ENCODE data around the gene NDEL1. TPM values are rescaled to one million over a fixed set of nuclear protein-coding genes. Genes with fewer than 3 reads are reported as not detected.
A peak's percentile ranks its signal among the peaks of the same experiment; 100 is the strongest.

Gene NDEL1
- total RNA-seq, 1 donor from 2014 or later, result 42.9 TPM

DNA sequence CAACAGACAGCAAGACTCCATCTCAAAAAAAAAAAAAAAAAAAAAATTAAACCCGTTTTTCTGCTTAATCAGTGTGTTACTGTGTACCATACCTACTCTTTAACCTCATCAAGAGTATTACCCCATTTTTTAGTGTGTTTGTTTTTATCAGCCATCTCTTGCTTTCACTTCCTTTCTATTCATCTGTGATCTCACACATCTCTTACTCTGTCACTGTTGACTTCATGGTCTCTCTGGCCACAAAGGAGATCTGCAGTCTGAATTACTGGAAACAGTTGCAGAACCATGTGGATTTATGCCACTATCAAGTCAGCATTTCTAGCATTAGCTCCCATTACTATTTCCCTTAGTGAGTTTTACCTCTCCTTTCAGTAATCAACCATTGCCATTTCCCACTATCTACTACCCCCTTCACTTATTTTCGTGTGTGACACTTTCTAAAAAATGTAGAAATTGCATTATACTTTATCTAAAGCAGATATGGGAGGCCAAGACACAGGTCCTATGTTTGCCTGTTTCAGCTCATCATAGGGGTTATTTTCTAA is 20.1 kb downstream of the NDEL1 start:
- DNase-seq (ENCODE audit: low read depth in 2 of 2), result no peak

- DNase-seq (ENCODE audit: low read depth in 2 of 2), result no peak
These were observed 22.4 kb downstream of the NDEL1 start for GRCh38 chr17:8458128-8458527.

DNA sequence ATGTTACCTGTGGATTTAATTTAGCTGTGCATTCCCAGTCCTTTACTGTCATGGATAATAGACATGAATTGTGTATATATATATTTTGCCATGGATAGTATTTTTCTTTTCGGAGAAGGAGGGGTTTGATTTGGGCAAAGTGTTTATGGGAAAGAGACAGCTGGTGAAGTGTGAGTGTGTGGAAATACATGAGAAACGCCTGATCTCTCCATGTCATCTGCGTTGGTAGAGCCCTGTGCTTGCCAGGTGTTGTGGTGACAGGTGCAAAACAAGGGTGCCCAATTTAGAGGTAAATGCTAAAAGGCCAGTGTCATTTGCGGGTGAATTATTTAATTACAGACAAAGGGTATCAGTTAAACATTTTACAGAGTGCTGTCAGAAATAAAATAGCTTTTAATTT is 23.4 kb downstream of the NDEL1 start:
- DNase-seq (ENCODE audit: low read depth in 2 of 2), result no peak

- no peak for DNase-seq (ENCODE audit: low read depth in 2 of 2)
These were observed 24.1 kb downstream of the NDEL1 start for GRCh38 chr17:8459831-8460230.

DNA sequence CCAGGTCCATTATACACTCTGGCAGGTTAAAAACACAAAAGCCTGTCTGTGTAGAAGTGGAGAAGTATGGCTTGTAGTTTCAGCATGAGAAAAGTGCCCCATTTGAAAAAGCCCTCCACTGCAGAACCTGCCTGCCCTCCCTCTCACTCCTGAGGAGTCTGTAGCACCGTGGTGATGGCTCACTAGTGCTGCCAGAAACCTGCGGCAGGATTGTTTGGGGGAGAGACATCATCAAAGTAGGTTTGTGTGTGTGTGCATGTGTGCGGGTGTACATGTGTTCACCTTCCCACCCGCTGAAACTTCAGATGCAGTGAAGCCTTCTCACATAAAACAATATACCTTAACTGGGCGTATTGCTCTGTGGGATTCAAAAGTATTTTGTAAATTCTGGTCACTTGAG is 26.9 kb downstream of the NDEL1 start:
- DNase-seq (ENCODE audit: low read depth in 2 of 2), result no peak

DNA sequence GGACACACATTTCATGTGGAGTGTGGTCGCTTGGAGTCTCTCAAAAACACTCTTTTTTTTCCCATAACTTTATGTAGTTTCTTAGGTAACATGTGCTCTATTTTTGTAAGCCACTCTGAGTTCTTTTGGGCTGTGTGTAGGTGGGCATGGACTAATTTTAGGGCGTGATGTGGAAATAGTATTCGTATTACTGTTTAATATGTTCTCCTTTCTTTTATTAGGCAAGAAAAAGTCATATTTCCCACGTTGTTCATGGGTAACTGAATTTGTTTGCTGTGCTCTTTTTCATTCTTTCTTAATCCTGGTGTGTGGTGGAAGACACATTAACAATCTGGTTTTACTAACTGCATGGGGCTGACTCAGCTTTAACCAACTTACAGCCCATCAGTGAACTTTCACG is 27.4 kb downstream of the NDEL1 start:
- no peak for DNase-seq (ENCODE audit: low read depth in 2 of 2)

- DNase-seq (ENCODE audit: low read depth in 2 of 2), result no peak
These were observed 29.3 kb downstream of the NDEL1 start for GRCh38 chr17:8464941-8465340.

- no peak for DNase-seq (ENCODE audit: low read depth in 2 of 2)
These were observed 29.7 kb downstream of the NDEL1 start for GRCh38 chr17:8465356-8465755.

GRCh38 chr17:8465759-8466158 is 30.1 kb downstream of the NDEL1 start:
- no peak for DNase-seq (ENCODE audit: low read depth in 2 of 2)

DNA sequence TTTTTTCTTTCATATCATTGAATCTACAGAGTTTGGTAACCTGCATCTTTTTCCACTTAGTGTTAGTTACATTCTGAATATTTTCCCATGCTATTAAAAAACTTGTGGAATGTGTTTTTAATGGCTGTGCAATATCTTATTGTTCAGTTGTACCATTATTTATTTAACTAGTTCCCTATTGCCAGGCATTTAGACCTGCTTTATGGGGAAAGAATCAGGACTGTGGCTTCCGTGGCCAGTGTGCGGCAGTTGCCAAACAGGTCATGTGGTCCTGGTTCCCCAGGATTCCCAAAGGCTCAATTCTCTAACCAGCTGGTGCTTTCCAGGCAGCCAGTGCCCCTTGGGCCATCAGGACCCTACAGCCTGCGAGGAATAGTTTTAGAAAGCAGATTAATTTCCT is 30.8 kb downstream of the NDEL1 start:
- DNase-seq (ENCODE audit: low read depth in 2 of 2), result peak in 1 of 2 donors; percentile 74

DNA sequence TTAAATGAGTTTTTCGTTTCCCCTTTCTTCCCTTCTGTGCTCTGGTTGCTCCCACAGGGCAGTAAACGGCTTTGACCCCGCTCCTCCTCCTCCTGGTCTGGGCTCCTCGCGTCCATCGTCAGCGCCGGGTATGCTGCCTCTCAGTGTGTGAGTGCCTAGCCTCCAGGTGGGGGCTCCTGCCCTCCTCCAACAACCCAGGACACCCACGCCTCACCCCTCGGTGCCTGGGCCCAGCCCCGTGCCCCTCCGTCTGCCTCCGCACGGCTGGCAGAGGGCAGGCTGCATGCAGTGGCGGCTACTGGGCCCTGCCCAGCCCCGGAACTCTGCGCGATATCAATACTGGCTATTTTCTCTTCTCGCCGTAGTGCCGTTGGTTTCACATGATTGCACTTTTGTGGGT is 31.2 kb downstream of the NDEL1 start:
- DNase-seq (ENCODE audit: low read depth in 2 of 2), result no peak

DNA sequence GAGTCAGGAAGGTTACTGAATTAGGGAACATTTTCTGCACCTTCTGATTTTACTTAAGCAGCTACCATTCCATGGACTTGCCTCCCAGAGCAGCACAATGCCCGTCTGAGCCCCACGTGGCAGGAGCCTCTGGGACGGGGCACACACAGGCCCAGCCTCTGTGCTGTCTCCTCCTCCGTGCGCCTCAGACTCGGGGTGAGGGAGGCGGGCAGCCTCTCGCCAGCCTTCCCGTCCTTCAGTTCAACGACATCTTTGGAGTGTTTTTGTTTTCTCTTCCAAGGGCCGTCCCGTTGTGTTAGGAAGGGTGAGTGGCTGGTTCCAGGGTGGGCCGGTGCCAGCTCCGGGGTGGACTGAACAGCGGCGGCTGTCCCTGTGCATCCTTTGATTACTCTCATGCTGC is 31.8 kb downstream of the NDEL1 start:
- no peak for DNase-seq (ENCODE audit: low read depth in 2 of 2)

DNA sequence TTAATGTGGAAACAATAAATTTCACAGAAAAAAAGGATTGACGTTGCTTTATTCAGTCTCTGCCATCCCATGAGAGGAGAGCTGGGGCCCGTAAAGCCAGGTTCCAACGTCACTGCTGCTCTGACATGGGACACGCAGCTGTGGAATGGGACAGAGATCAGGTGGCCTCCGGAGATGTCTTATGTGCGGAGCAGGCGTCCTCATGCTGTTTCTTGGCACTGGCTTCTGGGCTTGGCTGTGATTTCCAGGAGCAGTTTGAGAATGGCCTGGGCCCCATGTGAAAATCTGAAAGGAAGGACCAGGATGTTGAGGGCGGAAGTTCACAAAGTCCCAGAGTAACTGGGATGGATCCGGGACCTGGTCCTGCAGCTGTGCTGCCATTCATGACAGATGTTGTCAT is 32.4 kb downstream of the NDEL1 start:
- DNase-seq (ENCODE audit: low read depth in 2 of 2), result no peak

DNA sequence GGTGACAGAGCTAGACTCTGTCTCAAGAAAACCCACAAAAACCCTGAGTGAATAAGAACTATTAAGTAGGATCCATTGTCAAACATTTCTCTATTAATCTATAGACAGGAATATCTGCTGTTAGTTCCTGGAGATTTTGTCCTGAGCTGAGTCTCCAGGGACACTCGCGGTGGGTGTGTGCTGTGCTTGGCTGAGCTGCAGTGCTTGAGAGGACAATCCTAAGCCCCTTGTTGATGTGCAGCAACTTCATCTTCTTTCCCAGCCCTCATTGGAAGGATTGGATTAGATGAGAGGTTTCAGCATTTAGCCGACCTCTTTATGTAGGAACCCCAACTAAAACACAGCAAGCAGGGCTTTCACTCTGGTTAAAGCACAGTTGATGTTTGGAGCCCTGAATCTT is 33.3 kb downstream of the NDEL1 start:
- DNase-seq (ENCODE audit: low read depth in 2 of 2), result no peak

DNA sequence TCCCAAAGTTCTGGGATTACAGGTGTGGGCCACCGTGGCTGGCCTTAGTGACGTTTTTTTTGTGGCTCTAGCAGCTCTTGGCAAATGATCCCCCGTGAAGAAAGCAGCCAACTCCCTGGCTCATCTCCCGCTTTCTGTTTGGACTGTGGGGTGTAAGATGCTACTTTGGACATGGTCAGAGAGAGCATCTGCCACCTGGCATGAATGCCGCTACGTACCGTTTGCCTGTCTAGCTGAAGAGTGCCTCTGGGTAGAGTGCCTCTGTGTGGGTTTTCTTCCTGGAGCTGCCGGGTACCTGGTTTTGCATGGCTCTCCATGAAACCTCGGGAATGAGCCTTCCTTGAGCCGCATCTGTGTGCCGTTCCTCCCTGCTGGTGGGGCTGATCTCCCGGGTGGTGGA is 34.3 kb downstream of the NDEL1 start:
- no peak for DNase-seq (ENCODE audit: low read depth in 2 of 2)

DNA sequence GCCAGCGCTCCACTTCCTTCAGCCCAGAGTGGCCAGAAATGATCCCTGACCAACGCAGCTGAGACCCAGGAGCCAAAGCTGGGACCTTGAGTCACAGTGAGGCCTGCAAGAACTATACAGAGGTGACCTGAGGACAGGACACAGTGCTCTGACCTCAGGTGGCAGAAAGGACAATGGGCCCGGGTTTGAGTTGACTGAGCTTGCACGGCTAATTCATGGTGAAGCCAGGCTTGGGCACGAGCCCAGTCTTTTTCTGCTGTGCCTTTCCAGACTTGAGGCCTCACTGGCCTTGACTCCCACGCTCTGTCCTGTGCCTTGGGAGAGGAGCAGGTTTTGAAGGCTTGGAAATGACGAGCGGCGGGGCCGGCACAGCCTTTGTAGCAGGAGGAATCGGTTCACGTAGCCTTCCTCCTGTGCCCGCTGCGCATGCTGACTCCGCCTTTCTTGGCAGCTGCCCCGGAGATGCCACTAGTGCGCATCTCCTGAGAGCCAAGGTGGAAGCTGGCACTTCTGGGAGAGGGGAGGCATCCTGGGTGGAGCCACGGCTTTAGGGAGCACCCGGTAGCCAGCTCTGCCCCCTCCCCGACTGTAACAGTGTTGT is 34.9 kb downstream of the NDEL1 start:
- DNase-seq (ENCODE audit: low read depth in 2 of 2), result peak in 1 of 2 donors; percentile 19

DNA sequence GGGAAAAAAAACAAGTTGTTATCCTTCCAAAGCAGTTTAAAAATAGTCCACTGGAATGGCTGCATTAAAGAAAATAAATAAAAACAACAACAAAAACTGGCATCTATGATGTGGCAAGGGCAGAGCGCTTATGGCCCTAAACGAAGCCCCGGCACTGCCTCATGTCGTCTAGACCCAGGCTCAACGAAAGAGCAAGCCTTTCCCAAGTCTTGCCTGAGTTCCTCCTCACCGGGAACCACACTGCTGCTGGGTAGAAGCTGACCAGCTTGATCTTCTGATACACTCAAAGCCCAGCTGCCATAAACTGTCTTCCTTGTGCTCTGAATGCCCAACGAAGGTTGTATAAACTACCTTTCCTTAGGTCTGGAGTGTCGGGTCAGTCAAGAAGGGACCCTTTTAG is 37.0 kb downstream of the NDEL1 start:
- no peak for DNase-seq (ENCODE audit: low read depth in 2 of 2)

GRCh38 chr17:8473451-8474192 is 37.9 kb downstream of the NDEL1 start:
- DNase-seq (ENCODE audit: low read depth in 2 of 2), result no peak

DNA sequence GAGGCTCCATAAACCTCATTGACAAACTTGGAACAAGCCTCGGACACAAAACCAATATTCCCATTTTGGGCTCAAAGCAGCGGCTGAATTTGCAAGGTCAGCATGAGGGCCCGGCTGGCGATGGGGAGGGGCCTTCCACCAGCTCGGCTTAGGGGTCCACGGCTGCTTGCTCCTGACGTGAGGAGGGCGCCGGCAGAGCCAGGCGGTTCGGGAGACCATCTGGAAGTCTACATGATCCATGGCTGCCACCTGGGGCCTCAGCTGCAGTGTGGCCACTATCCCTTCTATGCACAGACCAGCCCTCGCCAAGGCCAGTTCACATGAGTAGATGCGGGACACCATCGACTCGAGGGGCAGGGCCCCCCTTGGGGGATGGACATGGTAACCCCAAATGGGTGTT is 39.1 kb downstream of the NDEL1 start:
- no peak for DNase-seq (ENCODE audit: low read depth in 2 of 2)

- DNase-seq (ENCODE audit: low read depth in 2 of 2), result no peak
These were observed 39.5 kb downstream of the NDEL1 start for GRCh38 chr17:8475227-8475626.

DNA sequence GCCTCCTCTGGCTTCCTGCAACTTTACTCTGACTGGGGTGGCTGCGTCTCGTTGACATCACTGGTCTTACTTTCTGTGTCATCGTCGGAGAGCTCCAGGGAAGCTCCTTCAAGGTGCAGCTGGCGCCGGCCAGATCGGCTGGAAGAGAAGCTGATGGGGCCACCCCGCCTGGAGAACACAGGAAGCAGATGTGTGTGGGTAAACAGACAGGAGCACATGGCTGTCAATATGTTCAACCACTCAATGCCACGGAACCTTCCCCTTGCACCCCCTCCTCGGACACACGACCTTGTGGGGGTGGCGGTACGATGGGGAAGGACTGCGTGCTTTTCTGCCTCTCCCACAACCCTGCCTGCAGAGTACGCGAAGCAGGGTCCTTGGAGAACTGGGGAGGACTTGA is 40.1 kb downstream of the NDEL1 start:
- no peak for DNase-seq (ENCODE audit: low read depth in 2 of 2)

DNA sequence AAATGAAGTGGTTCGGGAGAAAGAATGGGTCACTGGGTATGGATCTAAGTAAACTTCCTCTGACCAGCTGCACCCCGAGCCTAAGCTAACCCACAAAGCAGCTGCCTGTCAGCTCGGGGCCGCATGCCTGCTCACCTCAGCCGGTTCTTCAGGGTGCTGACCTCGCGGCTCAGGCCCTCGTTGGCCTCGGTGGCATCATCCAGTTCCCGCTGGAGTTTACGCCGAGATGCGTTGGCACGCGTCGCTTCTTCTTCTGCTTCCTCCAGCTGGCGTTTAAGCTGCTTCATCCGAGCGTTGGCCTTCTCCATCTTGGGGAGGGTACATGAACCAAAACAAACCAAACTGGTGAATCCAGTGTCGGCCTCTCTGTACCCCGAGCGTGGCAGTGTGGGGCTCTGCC is 41.1 kb downstream of the NDEL1 start:
- DNase-seq (ENCODE audit: low read depth in 2 of 2), result no peak

DNA sequence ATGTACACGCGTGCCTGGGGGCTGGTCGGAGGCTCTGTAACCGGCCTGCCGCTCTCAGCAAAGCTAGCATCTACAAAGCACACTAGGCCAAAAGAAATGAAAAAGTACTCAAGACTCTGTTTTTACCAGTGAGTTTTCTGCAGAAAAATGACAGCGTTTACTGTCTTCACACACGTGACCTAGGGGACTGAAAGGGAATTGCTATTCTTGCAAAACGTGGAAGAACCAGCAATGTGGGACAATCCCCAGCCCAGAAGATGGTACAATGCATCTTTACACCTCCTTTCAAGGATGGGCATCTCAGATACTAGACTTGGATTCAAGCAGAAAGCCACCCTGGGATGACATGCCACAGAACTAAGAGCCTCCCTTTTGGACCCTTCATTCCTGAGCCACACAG is 41.5 kb downstream of the NDEL1 start:
- DNase-seq (ENCODE audit: low read depth in 2 of 2), result no peak
